IPS-15b (cell line): ENCODE data around the gene TRPC4AP.

Experiments used
- H3K27me3 ChIP-seq: one replicate; pipeline ENCODE4 v1.6.1; 2013; ENCODE audit warnings: low read length; ENCODE audit not compliant: control insufficient read depth, insufficient read depth
- H3K36me3 ChIP-seq: one replicate; pipeline ENCODE4 v1.6.1; 2013; ENCODE audit warnings: low read length; ENCODE audit not compliant: control insufficient read depth, insufficient read depth
- H3K4me1 ChIP-seq: one replicate; pipeline ENCODE4 v1.6.1; 2013; ENCODE audit warnings: mild to moderate bottlenecking, low read length; ENCODE audit not compliant: control insufficient read depth, insufficient read depth
- H3K4me3 ChIP-seq: one replicate; pipeline ENCODE4 v1.5.1; 2013; ENCODE audit warnings: low read depth, low read length
- H3K9ac ChIP-seq: one replicate; pipeline ENCODE4 v1.6.1; 2013; ENCODE audit warnings: low read depth, mild to moderate bottlenecking, low read length
- H3K9me3 ChIP-seq: one replicate; pipeline ENCODE4 v1.6.1; 2013; ENCODE audit warnings: mild to moderate bottlenecking, low read length; ENCODE audit not compliant: control insufficient read depth, insufficient read depth

Gene TRPC4AP

DNA sequence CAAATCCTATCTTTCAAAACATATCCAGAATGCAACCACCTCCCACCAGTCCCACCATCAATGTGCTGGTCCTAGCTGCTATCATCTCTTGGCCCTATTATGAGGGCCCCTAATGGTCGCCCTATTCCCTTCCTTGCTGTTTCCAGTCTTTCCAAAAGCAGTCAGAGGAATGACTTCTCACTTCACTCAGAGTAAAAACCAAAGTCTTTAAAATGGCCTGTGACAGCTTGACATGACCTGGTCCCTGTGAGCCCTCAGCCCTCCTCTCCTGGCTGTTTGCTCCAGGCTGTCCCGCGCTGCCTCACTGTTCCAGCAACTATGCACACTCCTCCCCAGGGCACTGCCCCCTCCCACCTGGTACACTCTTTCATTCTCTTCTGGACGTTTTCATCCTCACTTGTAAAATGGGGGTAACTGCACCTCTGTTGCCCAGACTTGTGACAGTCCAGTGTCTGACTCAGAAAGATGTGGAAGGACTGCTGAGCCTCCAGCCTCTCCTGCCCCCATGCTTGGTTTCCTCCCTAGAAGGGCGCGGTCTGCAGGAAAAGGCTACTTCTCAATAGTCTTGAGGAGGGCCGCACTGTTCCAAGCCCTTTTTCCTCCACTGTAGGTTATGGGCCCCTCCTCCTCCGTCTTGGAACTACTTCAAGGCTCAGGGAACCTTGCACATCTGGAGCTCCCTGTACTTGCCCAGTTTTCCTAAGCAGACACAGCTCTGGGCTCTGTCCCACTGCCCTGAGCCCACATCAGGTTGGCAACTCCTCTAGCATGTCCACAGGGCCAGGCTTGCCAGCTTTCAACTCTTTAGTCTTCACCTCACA lies 72.3 kb downstream of the TRPC4AP start:
- no peak overlapping the region for H3K4me3 ChIP-seq
- H3K9ac ChIP-seq: no peak overlapping the region
- no peaks in the 10 kb centered on the region for H3K27me3 ChIP-seq
- H3K4me1 ChIP-seq: no peaks in the 10 kb centered on the region
- peaks cover 34% of the 10 kb centered on the region for H3K36me3 ChIP-seq
- H3K9me3 ChIP-seq: no peaks in the 10 kb centered on the region

DNA sequence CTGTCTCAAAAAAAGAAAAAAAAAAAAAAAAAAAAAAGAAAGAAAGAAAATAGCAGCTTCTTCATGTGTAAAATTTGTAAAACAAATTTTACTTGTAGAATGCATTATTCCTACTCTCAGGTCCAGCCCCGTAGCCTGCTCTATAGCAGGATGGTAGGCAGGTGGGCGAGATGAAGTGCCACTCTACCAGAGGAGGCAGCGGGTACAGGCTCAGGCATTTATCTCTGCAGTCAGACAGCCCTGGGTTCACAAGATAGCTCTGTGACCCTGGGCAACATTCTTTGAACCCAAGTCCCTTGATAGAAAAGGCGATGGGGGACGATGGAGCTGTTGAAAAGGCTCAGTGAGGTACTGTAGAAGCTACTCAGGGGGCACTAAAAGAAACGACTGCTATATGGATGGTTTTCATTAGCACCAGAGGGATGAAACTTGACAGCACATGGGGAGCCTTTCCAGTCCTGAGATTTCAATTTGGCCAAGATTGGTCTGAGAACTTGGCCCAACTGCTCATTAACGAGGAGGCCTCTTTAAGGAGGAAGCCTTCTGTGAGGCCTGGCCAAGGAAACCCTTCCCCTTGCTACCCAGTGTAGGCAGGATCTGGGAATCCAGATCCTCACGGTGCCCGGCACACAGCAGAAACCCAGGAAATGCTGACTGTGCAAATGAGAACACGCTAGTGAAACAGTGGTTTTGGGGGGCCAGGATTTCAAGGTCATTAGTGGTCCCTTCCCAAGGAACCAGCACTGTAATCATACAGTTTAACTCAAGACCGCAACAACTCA lies 73.8 kb downstream of the TRPC4AP start:
- Histone ChIP-seq H3K27me3 (no peaks in the 10 kb centered on the region), H3K9me3 (no peaks in the 10 kb centered on the region), H3K4me3 (no peak overlapping the region), H3K4me1 (no peaks in the 10 kb centered on the region), H3K9ac (no peak overlapping the region), H3K36me3 (peaks cover 34% of the 10 kb centered on the region)

DNA sequence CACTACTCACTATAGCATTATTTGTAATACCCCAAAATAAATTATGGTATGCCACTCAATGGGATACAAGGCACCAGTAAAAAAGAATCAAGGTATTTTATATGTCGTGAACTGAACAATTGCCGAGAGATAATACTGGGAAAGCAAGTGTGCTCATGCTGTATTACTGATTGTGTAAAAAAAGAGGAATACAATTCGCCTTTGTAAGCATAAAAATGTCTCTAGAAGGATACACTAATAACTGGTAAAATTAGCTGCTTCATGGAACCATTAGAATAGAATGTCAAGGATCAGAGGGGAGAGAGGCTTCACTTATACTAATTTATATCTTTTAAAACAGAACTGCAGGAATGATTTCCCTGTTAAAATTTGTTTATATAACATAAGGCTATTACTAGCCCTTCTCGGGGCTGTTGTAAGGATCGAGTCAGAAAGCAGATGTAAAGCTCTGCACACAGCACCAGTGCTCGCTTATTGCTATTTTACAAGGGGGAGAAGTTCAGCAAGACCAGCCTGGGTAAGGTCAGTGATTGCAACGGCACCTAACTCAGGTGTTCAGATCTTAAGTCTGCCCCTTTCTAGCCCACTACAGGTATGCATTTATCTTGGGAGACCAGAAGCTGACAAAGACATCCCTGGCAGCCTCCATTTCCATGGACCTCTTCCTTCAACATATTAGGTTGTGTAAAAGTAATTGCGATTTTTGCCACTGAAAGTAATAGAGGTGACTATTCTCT lies 75.3 kb downstream of the TRPC4AP start:
- Histone ChIP-seq H3K36me3 (peaks cover 44% of the 10 kb centered on the region), H3K9me3 (no peaks in the 10 kb centered on the region), H3K9ac (no peak overlapping the region), H3K4me1 (no peaks in the 10 kb centered on the region), H3K4me3 (no peak overlapping the region), H3K27me3 (no peaks in the 10 kb centered on the region)

DNA sequence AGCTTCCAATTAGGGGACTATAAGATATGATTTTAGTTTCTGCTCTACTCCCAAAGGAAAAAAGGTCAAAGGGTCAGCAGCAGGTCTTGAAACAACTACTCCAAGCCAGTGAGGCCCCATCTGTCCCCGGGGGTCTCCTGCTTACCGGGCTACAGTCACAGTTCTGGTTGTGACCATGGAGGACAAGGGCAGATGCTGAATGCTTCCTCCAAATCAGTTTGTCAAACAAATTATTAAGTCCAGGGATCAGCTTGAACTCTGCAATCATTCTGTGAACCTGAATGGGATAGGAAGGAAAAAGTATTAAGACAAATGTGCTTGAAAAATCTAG lies 76.8 kb downstream of the TRPC4AP start:
- no peaks in the 10 kb centered on the region for H3K4me1 ChIP-seq
- H3K27me3 ChIP-seq: no peaks in the 10 kb centered on the region
- no peak overlapping the region for H3K4me3 ChIP-seq
- H3K9ac ChIP-seq: no peak overlapping the region
- peaks cover 42% of the 10 kb centered on the region for H3K36me3 ChIP-seq
- H3K9me3 ChIP-seq: no peaks in the 10 kb centered on the region

DNA sequence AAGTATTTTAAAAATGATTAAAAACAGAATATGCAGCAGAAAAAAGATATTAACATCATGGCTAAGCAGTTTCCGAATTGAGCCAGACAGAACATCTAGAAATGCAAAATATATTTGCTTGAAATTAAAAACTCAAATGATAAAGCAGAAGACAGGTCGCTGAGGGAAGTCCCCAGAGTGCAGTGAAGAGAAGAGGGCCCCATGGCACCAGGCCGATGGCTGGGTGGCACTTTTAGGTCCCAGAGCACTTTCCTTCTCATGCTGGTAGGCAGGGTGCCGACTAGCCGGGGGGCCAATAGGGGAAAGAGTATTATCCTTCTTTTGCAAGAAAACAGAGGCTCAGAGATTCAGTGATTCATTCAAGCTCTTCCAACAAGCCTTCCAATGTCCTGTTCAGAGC lies 78.1 kb downstream of the TRPC4AP start:
- no peak overlapping the region for H3K9ac ChIP-seq
- H3K4me1 ChIP-seq: no peaks in the 10 kb centered on the region
- peaks cover 46% of the 10 kb centered on the region for H3K36me3 ChIP-seq

DNA sequence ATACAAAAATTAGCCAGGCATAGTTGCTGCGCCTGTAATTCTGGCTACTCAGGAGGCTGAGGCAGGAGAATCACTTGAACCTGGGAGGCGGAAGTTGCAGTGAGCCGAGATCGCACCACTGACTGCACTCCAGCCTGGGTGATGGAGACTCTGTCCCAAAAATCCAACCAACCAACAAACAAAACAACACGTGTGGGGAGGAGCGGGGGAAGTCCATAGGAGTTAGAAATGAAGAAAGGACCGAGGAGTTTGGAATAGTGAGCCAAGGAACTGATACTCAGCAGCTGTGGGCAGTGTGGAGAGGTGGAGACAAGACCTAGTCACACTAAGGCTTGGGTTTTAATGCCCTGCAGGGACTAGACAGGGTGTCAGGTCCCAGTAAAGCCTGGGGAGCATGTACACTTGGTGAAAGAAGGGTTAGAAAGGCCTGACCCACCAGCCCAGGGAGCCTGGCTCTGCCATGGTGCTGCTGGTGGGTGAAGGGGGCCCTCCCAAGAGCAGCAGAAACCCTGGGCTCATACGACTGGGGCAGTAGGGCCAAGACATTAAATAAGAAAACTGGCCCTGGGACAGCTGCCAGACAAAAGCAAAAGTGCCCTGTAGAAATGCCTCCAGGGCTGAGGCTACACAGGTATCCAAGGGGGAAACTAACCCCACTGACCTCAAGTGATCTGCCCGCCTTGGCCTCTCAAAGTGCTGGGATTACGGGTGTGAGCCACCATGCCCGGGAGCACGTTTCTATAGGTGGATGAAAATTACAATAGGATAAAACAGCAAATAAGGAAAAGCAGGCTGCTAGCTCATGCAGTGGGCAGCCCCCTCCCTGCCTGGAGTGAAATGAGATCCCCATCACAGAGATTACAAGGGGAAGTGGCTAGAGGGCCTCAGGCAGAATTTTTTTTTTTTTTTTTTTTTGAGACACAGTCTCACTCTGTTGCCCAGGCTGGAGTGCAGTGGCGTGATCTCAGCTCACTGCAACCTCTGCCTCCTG lies 78.9 kb downstream of the TRPC4AP start:
- H3K4me1 ChIP-seq: no peaks in the 10 kb centered on the region
- no peak overlapping the region for H3K9ac ChIP-seq
- peaks cover 54% of the 10 kb centered on the region for H3K36me3 ChIP-seq

More for the DNA sequence above, 78.1 kb downstream of the TRPC4AP start:
- H3K9me3 ChIP-seq: no peaks in the 10 kb centered on the region
- H3K4me3 ChIP-seq: no peak overlapping the region
- no peaks in the 10 kb centered on the region for H3K27me3 ChIP-seq

DNA sequence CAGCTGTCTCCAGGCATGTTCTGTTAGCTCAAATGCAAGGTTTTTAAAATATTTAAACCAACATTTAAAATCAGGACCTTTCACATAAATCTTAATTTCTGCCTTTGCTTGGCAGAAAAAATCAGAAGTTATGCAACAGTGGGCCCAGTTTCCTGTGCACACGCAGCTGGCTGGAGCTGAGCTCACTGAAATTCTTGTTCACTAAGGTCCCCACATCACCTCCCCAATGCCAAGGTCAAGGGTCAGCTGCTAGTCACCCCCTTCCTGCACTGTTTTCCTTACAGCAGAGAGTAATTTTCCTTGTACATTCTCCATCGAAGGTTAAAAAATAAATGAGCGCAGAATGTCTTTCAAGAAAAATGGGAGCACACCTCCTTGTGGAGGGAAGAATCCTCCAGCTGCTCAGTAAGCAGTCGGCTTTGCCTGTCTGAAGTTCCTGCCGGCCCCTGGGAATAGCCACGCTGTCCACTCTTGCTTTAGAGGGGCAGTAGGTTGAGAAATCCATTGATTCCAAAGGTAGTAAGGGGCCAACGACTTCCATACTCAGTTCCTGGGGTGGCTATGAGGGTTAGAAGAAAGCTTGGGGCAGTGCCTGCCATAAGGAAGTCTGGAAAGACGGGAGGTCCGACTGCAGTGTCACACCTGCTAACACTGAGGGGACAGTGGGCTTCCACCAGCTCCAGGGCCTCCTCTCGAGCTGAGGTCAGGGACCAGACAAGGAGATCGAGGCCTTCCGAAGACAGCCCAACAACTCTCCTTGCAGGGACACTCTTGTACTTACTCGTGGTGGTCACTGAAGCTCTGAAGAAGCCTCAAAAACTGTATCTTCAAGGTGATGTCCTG lies 80.2 kb downstream of the TRPC4AP start:
- no peaks in the 10 kb centered on the region for H3K4me1 ChIP-seq
- no peaks in the 10 kb centered on the region for H3K9me3 ChIP-seq
- no peak overlapping the region for H3K9ac ChIP-seq
- peaks cover 59% of the 10 kb centered on the region for H3K36me3 ChIP-seq
- H3K4me3 ChIP-seq: no peak overlapping the region
- H3K27me3 ChIP-seq: no peaks in the 10 kb centered on the region

More for the DNA sequence above, 78.9 kb downstream of the TRPC4AP start:
- H3K9me3 ChIP-seq: no peaks in the 10 kb centered on the region
- no peaks in the 10 kb centered on the region for H3K27me3 ChIP-seq
- H3K4me3 ChIP-seq: no peak overlapping the region

DNA sequence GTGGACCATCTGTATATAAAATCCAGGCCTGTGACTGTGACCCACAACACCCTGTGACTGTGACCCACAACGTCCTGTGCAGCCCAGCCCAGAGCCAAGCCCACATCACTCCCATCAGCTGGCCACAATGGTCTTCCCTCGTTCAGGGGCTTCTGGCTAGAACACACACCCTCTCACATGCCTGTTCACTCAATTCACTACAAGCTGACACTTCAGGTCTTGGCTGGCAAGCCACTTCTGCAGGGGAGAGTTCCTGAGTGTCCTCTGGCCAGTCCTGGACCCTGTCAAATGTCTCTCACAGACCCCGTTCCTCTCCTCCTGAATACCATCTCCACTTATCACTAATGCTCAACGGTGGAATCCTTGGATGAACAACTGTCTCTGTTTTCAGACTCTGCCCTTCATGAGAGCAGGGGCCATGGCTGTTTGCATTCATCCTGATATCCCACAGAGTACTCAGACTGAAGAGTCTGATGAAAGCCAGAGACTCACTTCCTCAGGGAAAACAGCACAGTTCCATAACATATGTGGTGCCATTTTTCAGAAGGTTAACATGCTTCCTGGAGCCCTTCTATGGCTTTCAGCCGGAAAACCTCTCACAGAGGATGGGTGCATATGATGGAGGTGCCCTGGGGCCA lies 80.9 kb downstream of the TRPC4AP start:
- Histone ChIP-seq H3K36me3 (peaks cover 64% of the 10 kb centered on the region), H3K9ac (no peak overlapping the region)

DNA sequence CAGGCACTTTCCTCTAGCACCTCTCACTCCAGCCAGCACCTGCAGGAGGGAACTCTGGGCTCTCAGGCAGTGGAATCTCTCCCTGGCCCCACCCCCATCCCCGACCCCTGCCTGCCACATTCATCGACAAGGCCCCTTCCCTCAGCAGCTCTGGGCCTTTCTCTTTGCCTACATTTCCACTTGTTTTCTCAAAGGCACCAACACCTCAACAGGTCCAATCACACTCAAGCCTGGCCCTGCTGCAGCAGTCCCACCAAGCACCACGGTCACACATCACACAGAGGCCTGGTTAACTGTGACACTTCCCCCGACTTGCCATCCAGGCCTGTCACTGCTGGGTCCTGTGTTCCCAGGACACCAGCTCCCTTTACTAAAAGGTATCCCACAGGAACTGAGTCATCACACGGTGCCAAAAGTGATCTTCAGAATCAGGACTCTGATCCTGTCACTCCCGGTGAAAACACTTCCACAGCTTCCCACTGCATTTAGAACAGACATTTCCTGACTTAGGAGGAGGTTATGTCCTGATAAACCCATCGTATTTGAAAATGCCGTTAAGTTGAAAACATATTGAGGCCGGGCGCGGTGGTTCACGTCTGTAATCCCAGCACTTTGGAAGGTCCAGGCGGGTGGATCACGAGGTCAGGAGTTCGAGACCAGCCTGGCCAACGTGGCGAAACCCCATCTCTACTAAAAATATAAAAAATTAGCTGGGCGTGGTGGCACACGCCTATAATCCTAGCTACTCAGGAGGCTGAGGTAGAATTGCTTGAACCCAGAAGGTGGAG lies 82.0 kb downstream of the TRPC4AP start:
- no peak overlapping the region for H3K4me3 ChIP-seq
- H3K36me3 ChIP-seq: peaks cover 67% of the 10 kb centered on the region
- no peaks in the 10 kb centered on the region for H3K4me1 ChIP-seq
- no peaks in the 10 kb centered on the region for H3K27me3 ChIP-seq
- H3K9ac ChIP-seq: no peak overlapping the region
- no peaks in the 10 kb centered on the region for H3K9me3 ChIP-seq

More for the DNA sequence above, 80.9 kb downstream of the TRPC4AP start:
- H3K4me1 ChIP-seq: no peaks in the 10 kb centered on the region
- H3K4me3 ChIP-seq: no peak overlapping the region
- H3K9me3 ChIP-seq: no peaks in the 10 kb centered on the region
- H3K27me3 ChIP-seq: no peaks in the 10 kb centered on the region
